Neural progenitor cell (in vitro differentiated cells): Measurements from ENCODE around the gene NAT8. TPM values are rescaled to one million over a fixed set of nuclear protein-coding genes. Genes with fewer than 3 reads are reported as not detected.

Experiments
- DNase-seq: peaks from one replicate; pipeline ENCODE4 v3.0.0-alpha.2; 2016; ENCODE audit warnings: low spot score
- H2AFZ ChIP-seq: fragments of 200-600 bp; sonication (generic); replicated peaks from 2 replicates; pipeline ENCODE4 v1.6.1; 2016; ENCODE audit warnings: antibody characterized with exemption
- H3F3A ChIP-seq: fragments of 200-600 bp; sonication (generic); 2 replicates; pipeline ENCODE4 v1.6.1; 2016; ENCODE audit warnings: antibody characterized with exemption, low read depth
- H3K27ac ChIP-seq: fragments of 200-600 bp; sonication (generic); 2 replicates; pipeline ENCODE4 v1.5.1; 2016; ENCODE audit warnings: mild to moderate bottlenecking
- H3K27me3 ChIP-seq: fragments of 200-600 bp; sonication (generic); 2 replicates; pipeline ENCODE4 v1.6.1; 2016; ENCODE audit warnings: mild to moderate bottlenecking, moderate library complexity
- H3K36me3 ChIP-seq: fragments of 200-600 bp; sonication (generic); 2 replicates; pipeline ENCODE4 v1.5.1; 2016
- H3K4me1 ChIP-seq: fragments of 200-600 bp; sonication (generic); 2 replicates; pipeline ENCODE4 v1.6.1; 2016; ENCODE audit warnings: mixed run types
- H3K4me2 ChIP-seq: fragments of 200-600 bp; sonication (generic); 2 replicates; pipeline ENCODE4 v1.6.1; 2016
- H3K4me3 ChIP-seq: fragments of 200-600 bp; sonication (generic); 2 replicates; pipeline ENCODE4 v1.5.1; 2016
- H3K79me2 ChIP-seq: fragments of 200-600 bp; sonication (generic); 2 replicates; pipeline ENCODE4 v1.6.1; 2016; ENCODE audit warnings: low read depth
- H3K9ac ChIP-seq: fragments of 200-600 bp; sonication (generic); 2 replicates; pipeline ENCODE4 v1.6.1; 2016
- H3K9me3 ChIP-seq: fragments of 200-600 bp; sonication (generic); 2 replicates; pipeline ENCODE4 v1.5.1; 2016; ENCODE audit warnings: low read depth
- H4K20me1 ChIP-seq: fragments of 200-600 bp; sonication (generic); 2 replicates; pipeline ENCODE4 v1.6.1; 2016; ENCODE audit warnings: low read depth
- H3K27ac Mint-ChIP-seq: 3 replicates; pipeline ENCODE4 v1.8.0; 2021; ENCODE audit warnings: mixed read lengths
- H3K27me3 Mint-ChIP-seq: 2 replicates; pipeline ENCODE4 v1.8.0; 2022; ENCODE audit warnings: low read depth, mild to moderate bottlenecking, inconsistent platforms, moderate library complexity, mixed read lengths; ENCODE audit not compliant: insufficient read depth
- H3K36me3 Mint-ChIP-seq: 3 replicates; pipeline ENCODE4 v1.8.0; 2021; ENCODE audit warnings: mixed read lengths
- H3K4me1 Mint-ChIP-seq: 3 replicates; pipeline ENCODE4 v1.8.0; 2021; ENCODE audit warnings: mixed read lengths
- H3K4me3 Mint-ChIP-seq: 3 replicates; pipeline ENCODE4 v1.8.0; 2021; ENCODE audit warnings: mild to moderate bottlenecking, moderate library complexity, mixed read lengths
- H3K9me3 Mint-ChIP-seq: 3 replicates; pipeline ENCODE4 v1.8.0; 2020; ENCODE audit warnings: mixed read lengths
- CTCF ChIP-seq: fragments of 200-600 bp; sonication (generic); IDR thresholded peaks from 2 replicates; pipeline ENCODE4 v1.5.1; 2017; ENCODE audit warnings: antibody characterized with exemption, mild to moderate bottlenecking
- EZH2 ChIP-seq: fragments of 200-600 bp; sonication (generic); IDR thresholded peaks from 2 replicates; pipeline ENCODE4 v1.6.1; 2017; ENCODE audit warnings: antibody characterized with exemption, mild to moderate bottlenecking, moderate library complexity
- EZH2phosphoT487 ChIP-seq: fragments of 200-600 bp; sonication (generic); IDR thresholded peaks from 2 replicates; pipeline ENCODE4 v1.6.1; 2017; ENCODE audit warnings: antibody characterized with exemption
- total RNA-seq: library from RNA; depleted of rRNA; stranded (reverse); fragments of >200 nt; gene quantifications from 2 replicates; pipeline ENCODE4 v1.2.3, GENCODE V29; 2015; ENCODE audit warnings: low replicate concordance

Gene NAT8
- total RNA-seq, 1 donor from 2014 or later: not detected

- Histone ChIP-seq H3K9me3 (no peaks in the 10 kb centered on the region), H3K79me2 (no peaks in the 10 kb centered on the region), H4K20me1 (no peaks in the 10 kb centered on the region), H3F3A (no peaks in the 10 kb centered on the region), H3K4me1 (no peaks in the 10 kb centered on the region), H3K36me3 (no peaks in the 10 kb centered on the region), H3K9ac (no peak overlapping the region), H3K4me2 (no peak overlapping the region), H3K4me3 (no peak overlapping the region), H2AFZ (no peak overlapping the region), H3K27me3 (no peaks in the 10 kb centered on the region), H3K27ac (no peak overlapping the region)
- H3K9me3 Mint-ChIP-seq: no peaks in the 10 kb centered on the region
- peak overlapping the region; percentile 91 for H3K27ac Mint-ChIP-seq
- H3K27me3 Mint-ChIP-seq: no peaks in the 10 kb centered on the region
- H3K36me3 Mint-ChIP-seq: peaks cover 14% of the 10 kb centered on the region
- no peak for DNase-seq
- H3K4me1 Mint-ChIP-seq: peaks cover 17% of the 10 kb centered on the region
- TF ChIP-seq CTCF (no peak), EZH2phosphoT487 (no peak)
- H3K4me3 Mint-ChIP-seq: peak overlapping the region; percentile 54
Measured at GRCh38 chr2:73601780-73602179, 40.4 kb downstream of the NAT8 start.

GRCh38 chr2:73594251-73594650, 48.0 kb downstream of the NAT8 start:
- Mint-ChIP-seq H3K36me3 (peaks cover 17% of the 10 kb centered on the region), H3K9me3 (no peaks in the 10 kb centered on the region), H3K27ac (no peak overlapping the region), H3K27me3 (peaks cover 2% of the 10 kb centered on the region), H3K4me3 (no peak overlapping the region), H3K4me1 (no peaks in the 10 kb centered on the region)
- Histone ChIP-seq H3K36me3 (no peaks in the 10 kb centered on the region), H2AFZ (no peak overlapping the region), H3K27ac (no peak overlapping the region), H3F3A (no peaks in the 10 kb centered on the region), H3K27me3 (no peaks in the 10 kb centered on the region), H3K79me2 (no peaks in the 10 kb centered on the region), H3K4me1 (no peaks in the 10 kb centered on the region), H3K9ac (no peak overlapping the region), H3K9me3 (no peaks in the 10 kb centered on the region), H4K20me1 (no peaks in the 10 kb centered on the region), H3K4me3 (no peak overlapping the region), H3K4me2 (no peak overlapping the region)
- TF ChIP-seq CTCF: no peak
- no peak for TF ChIP-seq EZH2phosphoT487
- TF ChIP-seq EZH2: no peak
- no peak for DNase-seq

- Histone ChIP-seq H2AFZ (no peak overlapping the region), H3K27ac (no peak overlapping the region), H3K4me1 (no peaks in the 10 kb centered on the region), H4K20me1 (no peaks in the 10 kb centered on the region), H3K4me2 (no peak overlapping the region), H3K9me3 (no peaks in the 10 kb centered on the region), H3K9ac (no peak overlapping the region), H3K79me2 (no peaks in the 10 kb centered on the region), H3K27me3 (no peaks in the 10 kb centered on the region), H3F3A (no peaks in the 10 kb centered on the region), H3K36me3 (no peaks in the 10 kb centered on the region), H3K4me3 (no peak overlapping the region)
- DNase-seq: no peak
- no peak overlapping the region for H3K4me3 Mint-ChIP-seq
- peaks cover 17% of the 10 kb centered on the region for H3K36me3 Mint-ChIP-seq
- no peak for TF ChIP-seq EZH2phosphoT487
- TF ChIP-seq EZH2: no peak
- TF ChIP-seq CTCF: no peak
- peaks cover 2% of the 10 kb centered on the region for H3K27me3 Mint-ChIP-seq
- no peak overlapping the region for H3K27ac Mint-ChIP-seq
- no peaks in the 10 kb centered on the region for H3K9me3 Mint-ChIP-seq
- H3K4me1 Mint-ChIP-seq: no peaks in the 10 kb centered on the region
Measured at GRCh38 chr2:73593680-73594079, 48.5 kb downstream of the NAT8 start.

Other genes starting within 250 kb of the NAT8 start
- gene TPRKB, start 94.9 kb upstream of the NAT8 start, total RNA-seq: 96.8 and 157 TPM in 2 replicates
- 29.5 and 43.5 TPM in 2 replicates for gene DUSP11, start 137.7 kb upstream of the NAT8 start, total RNA-seq
- gene C2orf78, start 141.8 kb upstream of the NAT8 start, total RNA-seq: 0.06 and 0.21 TPM in 2 replicates
- gene STAMBP, start 186.5 kb upstream of the NAT8 start, total RNA-seq: 34.0 and 77.3 TPM in 2 replicates